GM19099 (cell line): Measurements from ENCODE around the gene LMCD1.

Experiments
- POLR2A ChIP-seq: IDR thresholded peaks from 3 replicates; pipeline ENCODE4 v1.6.1; 2011; ENCODE audit warnings: low read depth; ENCODE audit not compliant: insufficient read length; ENCODE audit errors: extremely low read depth

The LMCD1 gene

GRCh38 chr3:8491271-8492144, 10.1 kb upstream of the LMCD1 start:
- TF ChIP-seq POLR2A = no peak

- TF ChIP-seq POLR2A = no peak
Observed at GRCh38 chr3:8492744-8493511, 8.7 kb upstream of the LMCD1 start.

GRCh38 chr3:8493744-8494143, 7.9 kb upstream of the LMCD1 start:
- no peak for TF ChIP-seq POLR2A

- TF ChIP-seq POLR2A = no peak
Observed at GRCh38 chr3:8494327-8494726, 7.3 kb upstream of the LMCD1 start.

- no peak for TF ChIP-seq POLR2A
Observed at GRCh38 chr3:8497582-8497981, 4.0 kb upstream of the LMCD1 start.

GRCh38 chr3:8499181-8499611, 2.4 kb upstream of the LMCD1 start:
- no peak for TF ChIP-seq POLR2A

GRCh38 chr3:8500319-8500988, 1.2 kb upstream of the LMCD1 start:
- no peak for TF ChIP-seq POLR2A

GRCh38 chr3:8500989-8501370, 643 bp upstream of the LMCD1 start:
- no peak for TF ChIP-seq POLR2A

- TF ChIP-seq POLR2A = no peak
Observed at GRCh38 chr3:8503461-8503860, 1.8 kb downstream of the LMCD1 start.

GRCh38 chr3:8503871-8504610, 2.4 kb downstream of the LMCD1 start:
- peak; percentile 24 for TF ChIP-seq POLR2A

- no peak for TF ChIP-seq POLR2A
Observed at GRCh38 chr3:8504611-8504973, 3.0 kb downstream of the LMCD1 start.

GRCh38 chr3:8505621-8506020, 4.0 kb downstream of the LMCD1 start:
- TF ChIP-seq POLR2A = no peak

GRCh38 chr3:8506571-8507061, 5.0 kb downstream of the LMCD1 start:
- TF ChIP-seq POLR2A = no peak

- no peak for TF ChIP-seq POLR2A
Observed at GRCh38 chr3:8507496-8507895, 5.9 kb downstream of the LMCD1 start.

GRCh38 chr3:8509961-8510360, 8.3 kb downstream of the LMCD1 start:
- TF ChIP-seq POLR2A = no peak
